ENCODE data around the gene CRACDL.

CRACDL gene

GRCh38 chr2:98750593-98751282, 185.3 kb downstream of the CRACDL start:
- Mint-ChIP-seq H3K36me3 (ENCODE audit: low read depth) (peaks cover 5% of the 10 kb centered on the region), H3K27me3 (ENCODE audit: low read depth) (peaks cover 3% of the 10 kb centered on the region), H3K9me3 (no peaks in the 10 kb centered on the region), H3K27ac (no peak overlapping the region), H3K4me1 (ENCODE audit: low read depth) (peaks cover 22% of the 10 kb centered on the region), H3K4me3 (no peak overlapping the region)
- no peak for DNase-seq (ENCODE audit: low spot score)

- Mint-ChIP-seq H3K36me3 (ENCODE audit: low read depth) (peaks cover 8% of the 10 kb centered on the region), H3K4me1 (ENCODE audit: low read depth) (peaks cover 30% of the 10 kb centered on the region), H3K27ac (peak overlapping the region; percentile 77), H3K9me3 (peaks cover 4% of the 10 kb centered on the region), H3K4me3 (no peak overlapping the region), H3K27me3 (ENCODE audit: low read depth) (peaks cover 2% of the 10 kb centered on the region)
- no peak for DNase-seq (ENCODE audit: low spot score)
Observed at GRCh38 chr2:98749066-98749450, 187.0 kb downstream of the CRACDL start.

GRCh38 chr2:98748292-98749065, 187.5 kb downstream of the CRACDL start:
- Mint-ChIP-seq H3K4me1 (ENCODE audit: low read depth) (peaks cover 33% of the 10 kb centered on the region), H3K27ac (peak overlapping the region; percentile 77), H3K4me3 (no peak overlapping the region), H3K36me3 (ENCODE audit: low read depth) (peaks cover 8% of the 10 kb centered on the region), H3K27me3 (ENCODE audit: low read depth) (no peaks in the 10 kb centered on the region), H3K9me3 (peaks cover 4% of the 10 kb centered on the region)
- DNase-seq (ENCODE audit: low spot score): no peak

- Mint-ChIP-seq H3K9me3 (peaks cover 4% of the 10 kb centered on the region), H3K4me1 (ENCODE audit: low read depth) (peaks cover 35% of the 10 kb centered on the region), H3K4me3 (no peak overlapping the region), H3K27me3 (ENCODE audit: low read depth) (no peaks in the 10 kb centered on the region), H3K27ac (no peak overlapping the region), H3K36me3 (ENCODE audit: low read depth) (peaks cover 6% of the 10 kb centered on the region)
- no peak for DNase-seq (ENCODE audit: low spot score)
Observed at GRCh38 chr2:98747888-98748287, 188.1 kb downstream of the CRACDL start.

GRCh38 chr2:98746426-98746825, 189.6 kb downstream of the CRACDL start:
- Mint-ChIP-seq H3K27ac (no peak overlapping the region), H3K4me1 (ENCODE audit: low read depth) (peaks cover 37% of the 10 kb centered on the region)

GRCh38 chr2:98744595-98744994, 191.4 kb downstream of the CRACDL start:
- Mint-ChIP-seq H3K27me3 (ENCODE audit: low read depth) (no peaks in the 10 kb centered on the region), H3K27ac (no peak overlapping the region), H3K36me3 (ENCODE audit: low read depth) (peaks cover 6% of the 10 kb centered on the region), H3K4me3 (no peak overlapping the region), H3K4me1 (ENCODE audit: low read depth) (peaks cover 40% of the 10 kb centered on the region), H3K9me3 (peaks cover 4% of the 10 kb centered on the region)
- no peak for DNase-seq (ENCODE audit: low spot score)

More at GRCh38 chr2:98746426-98746825, 189.6 kb downstream of the CRACDL start:
- Mint-ChIP-seq H3K27me3 (ENCODE audit: low read depth) (no peaks in the 10 kb centered on the region), H3K36me3 (ENCODE audit: low read depth) (peaks cover 6% of the 10 kb centered on the region), H3K9me3 (peaks cover 4% of the 10 kb centered on the region), H3K4me3 (no peak overlapping the region)
- no peak for DNase-seq (ENCODE audit: low spot score)
